ENCODE data around the gene SLC26A3.
"Not testable (repeated sequence)": the region's sequence is repeated elsewhere in the genome, so short reads cannot be mapped to it uniquely, and the experiment has no call there.

Gene SLC26A3

DNA sequence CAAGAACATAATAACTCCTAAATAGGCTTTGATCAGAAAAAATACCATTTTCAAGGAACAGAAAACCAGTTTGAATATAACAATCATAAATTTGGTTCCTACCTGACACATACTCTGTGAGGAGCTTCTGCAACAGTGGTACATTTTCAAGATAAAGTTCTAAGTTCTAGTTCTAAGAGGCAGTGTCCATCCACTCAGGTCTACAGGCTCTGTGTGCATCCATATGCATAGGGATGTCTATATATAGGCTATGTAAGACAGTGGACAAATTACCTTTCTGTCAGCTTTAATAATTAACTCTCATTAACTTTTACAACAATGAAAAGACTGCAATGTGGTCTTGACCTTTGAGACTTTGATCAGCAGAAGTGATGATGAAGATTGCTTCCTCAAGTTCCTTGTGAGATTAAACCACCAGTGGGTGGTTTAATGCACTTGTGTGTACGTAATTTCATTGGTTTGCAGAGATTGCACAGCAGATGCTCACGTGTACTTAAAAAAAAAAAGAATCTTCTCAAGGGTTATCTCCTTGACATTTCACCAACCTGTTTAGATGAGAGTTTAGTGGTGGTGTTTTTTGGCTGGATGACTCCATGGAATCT, at the start of gene SLC26A3:
Gene SLC26A3 (minus strand): TSS at position 215 of the 602 bp plus-strand sequence. CDS start 8,714 bp downstream, outside the sequence.
- no peak for DNase-seq

- DNase-seq: no peak
Observed at GRCh38 chr7:107850643-107851042, 47.6 kb upstream of the SLC26A3 start.

GRCh38 chr7:107850216-107850615, 47.2 kb upstream of the SLC26A3 start:
- no peak for DNase-seq

- not testable (repeated sequence) for DNase-seq
Observed at GRCh38 chr7:107848211-107848610, 45.2 kb upstream of the SLC26A3 start.

DNA sequence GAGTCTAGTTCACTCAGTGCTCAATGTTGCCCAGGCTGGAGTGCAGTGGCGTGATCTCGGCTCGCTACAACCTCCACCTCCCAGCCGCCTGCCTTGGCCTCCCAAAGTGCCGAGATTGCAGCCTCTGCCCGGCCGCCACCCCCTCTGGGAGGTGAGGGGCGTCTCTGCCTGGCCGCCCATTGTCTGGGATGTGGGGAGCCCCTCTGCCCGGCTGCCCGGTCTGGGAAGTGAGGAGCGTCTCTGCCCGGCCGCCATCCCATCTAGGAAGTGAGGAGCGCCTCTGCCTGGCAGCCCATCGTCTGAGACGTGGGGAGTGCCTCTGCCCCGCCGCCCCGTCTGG, 44.8 kb upstream of the SLC26A3 start:
- DNase-seq: not testable (repeated sequence)

DNA sequence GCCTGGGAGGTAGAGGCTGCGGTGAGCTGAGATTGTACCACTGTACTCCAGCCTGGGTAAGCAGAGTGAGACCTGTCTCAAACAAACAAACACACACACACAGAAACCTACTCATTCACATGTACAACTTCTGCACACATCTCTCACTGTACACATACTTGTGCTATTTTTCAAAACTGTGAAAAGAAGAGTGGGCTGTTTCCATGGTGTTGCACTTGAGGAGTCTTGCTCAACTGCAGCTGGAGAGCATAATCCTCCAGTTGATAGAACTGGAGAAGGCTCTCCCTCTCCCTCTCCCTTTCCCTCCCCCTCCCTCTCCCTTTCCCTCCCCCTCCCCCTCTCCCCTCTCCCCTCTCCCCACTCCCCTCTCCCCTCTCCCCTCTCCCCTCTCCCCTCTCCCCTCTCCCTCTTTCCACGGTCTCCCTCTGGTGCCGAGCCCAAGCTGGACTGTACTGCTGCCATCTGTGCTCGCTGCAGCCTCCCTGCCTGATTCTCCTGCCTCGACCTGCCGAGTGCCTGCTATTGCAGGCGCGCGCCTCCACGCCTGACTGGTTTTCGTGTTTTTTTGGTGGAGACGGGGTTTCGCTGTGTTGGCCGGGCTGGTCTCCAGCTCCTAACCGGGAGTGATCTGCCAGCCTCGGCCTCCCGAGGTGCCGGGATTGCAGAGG, 44.3 kb upstream of the SLC26A3 start:
- DNase-seq: no peak

DNA sequence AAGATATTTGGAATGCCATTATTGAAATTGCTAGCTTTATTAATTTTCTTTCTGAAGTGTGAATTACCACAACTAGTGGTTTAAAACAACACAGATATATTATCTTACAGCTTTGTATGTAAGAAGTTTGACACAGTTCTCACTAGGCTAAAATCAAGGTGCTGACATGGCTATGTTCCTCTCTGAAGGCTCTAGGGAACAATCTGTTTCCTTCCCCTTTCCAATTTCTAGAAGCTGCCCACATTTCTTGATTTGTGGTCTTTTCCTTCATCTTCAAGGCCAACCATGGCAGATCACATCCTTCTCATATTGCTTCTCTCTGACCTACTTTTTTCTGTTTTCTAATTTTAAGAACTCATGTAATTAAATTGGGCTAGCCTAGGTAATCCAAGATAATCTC, 43.3 kb upstream of the SLC26A3 start:
- no peak for DNase-seq

- no peak for DNase-seq
Observed at GRCh38 chr7:107843184-107843583, 40.2 kb upstream of the SLC26A3 start.

DNA sequence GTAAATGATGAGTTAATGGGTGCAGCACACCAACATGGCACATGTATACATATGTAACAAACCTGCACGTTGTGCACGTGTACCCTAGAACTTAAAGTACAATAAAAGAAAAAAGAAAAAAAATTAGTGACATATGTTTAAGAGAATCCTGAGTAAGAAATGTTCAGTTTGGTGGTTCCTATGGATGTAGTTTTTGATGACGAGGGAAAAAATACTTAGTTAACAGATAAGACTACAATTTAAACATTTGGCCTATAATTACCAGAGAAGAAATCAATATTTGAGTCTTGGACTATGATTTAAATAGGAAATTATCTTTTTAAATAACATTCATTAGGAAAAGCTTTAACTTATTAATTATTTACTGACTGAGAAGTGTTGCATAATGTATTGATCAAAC, 39.2 kb upstream of the SLC26A3 start:
- no peak for DNase-seq

- no peak for DNase-seq
Observed at GRCh38 chr7:107838816-107839565, 36.0 kb upstream of the SLC26A3 start.

GRCh38 chr7:107838024-107838601, 35.1 kb upstream of the SLC26A3 start:
- no peak for DNase-seq

- no peak for DNase-seq
Observed at GRCh38 chr7:107837145-107837512, 34.1 kb upstream of the SLC26A3 start.

GRCh38 chr7:107836237-107837144, 33.5 kb upstream of the SLC26A3 start:
- DNase-seq: no peak

- DNase-seq: no peak
Observed at GRCh38 chr7:107834401-107834800, 31.4 kb upstream of the SLC26A3 start.

DNA sequence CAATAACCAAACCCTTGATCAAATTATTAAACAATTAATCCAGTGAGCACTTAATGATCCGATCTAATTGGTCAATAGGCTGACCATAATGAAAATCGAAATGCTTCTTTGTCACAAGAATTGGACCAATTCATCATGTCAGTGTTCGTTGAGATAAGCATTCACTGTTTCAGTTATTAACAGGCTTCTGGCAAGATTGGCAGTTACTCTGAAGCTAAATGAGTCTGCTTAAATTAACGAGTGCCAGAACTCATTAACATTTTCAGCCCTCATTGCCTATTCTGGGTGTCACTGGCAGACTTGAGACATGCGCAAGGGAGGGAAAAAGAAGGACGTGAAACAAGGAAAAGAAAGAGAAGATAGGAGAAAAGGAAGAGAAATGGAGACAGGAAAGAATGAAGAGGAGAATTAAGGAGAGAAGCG, 30.7 kb upstream of the SLC26A3 start:
- DNase-seq: no peak

DNA sequence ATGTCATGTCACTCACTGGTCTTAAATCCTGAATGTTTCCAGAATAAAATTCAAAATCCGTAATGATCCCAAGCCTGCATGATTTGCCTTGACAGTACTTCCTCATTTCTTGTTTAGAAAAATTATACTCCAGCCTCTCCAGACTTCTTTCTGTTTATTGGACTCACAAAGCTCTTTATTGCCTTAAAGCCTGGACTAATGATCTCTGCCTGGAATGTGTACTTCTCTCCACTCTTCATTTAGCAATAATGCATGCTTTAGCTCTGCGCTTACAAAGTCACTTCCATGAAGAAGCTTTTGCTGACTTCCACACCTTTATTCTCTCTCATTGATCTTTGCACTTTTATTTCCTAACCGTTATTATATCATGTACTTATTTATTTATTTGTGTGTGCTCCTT, 27.4 kb upstream of the SLC26A3 start:
- no peak for DNase-seq

DNA sequence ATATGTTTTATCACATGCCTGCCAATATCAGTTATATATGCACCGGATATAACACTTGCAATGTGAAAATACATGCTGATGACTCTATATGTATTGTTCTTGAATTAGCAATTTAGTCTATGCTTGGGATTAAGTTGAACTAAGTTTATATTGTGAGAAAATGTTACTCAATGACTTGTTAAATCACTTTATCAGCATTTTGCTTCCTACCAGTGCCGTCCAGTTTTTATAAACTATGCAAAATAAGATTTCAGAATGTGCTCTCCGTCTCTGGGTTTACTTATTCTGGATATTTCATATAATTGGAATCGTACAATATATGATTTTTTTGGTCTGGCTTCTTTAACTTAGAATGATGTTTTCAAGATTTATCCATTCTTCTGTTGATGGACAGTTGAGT, 25.5 kb upstream of the SLC26A3 start:
- DNase-seq: no peak

DNA sequence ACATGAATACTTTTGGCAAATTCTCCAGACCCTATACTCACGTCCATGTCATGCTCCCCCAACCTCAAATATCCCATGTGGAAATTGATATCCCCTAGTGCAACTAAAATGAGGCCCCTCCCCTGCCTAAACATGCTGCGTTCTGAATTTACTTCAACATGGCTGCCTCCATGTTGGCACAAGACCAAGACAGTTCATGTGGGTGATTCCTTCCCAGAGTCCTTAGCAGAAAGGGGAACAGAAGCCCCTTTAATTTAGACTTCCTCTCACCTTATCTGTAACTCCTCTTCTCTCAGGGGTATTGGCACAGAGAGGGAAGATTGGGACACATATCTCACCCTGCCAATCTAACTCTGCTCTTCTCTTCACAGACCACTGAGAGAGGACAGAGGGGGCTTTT, 24.5 kb upstream of the SLC26A3 start:
- no peak for DNase-seq

- no peak for DNase-seq
Observed at GRCh38 chr7:107826451-107826850, 23.4 kb upstream of the SLC26A3 start.

DNA sequence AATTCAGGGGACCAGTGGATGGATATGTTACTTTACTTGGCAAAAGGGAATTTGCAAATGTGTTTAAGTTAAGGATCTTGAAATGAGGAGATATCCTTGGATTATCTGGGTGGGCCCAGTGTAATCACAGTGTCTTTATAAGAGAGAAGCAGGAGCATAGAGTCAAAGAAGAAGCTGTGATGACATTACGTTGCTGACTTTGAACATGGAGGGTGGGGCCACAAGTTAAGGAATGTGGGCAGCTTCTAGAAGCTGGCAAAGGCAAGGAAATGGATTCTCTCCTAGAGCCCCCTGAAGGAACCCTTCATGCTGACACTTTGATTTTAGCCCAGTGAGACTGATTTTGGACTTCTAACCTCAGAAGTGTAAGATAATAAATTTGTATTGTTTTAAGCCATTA, 21.8 kb upstream of the SLC26A3 start:
- no peak for DNase-seq

DNA sequence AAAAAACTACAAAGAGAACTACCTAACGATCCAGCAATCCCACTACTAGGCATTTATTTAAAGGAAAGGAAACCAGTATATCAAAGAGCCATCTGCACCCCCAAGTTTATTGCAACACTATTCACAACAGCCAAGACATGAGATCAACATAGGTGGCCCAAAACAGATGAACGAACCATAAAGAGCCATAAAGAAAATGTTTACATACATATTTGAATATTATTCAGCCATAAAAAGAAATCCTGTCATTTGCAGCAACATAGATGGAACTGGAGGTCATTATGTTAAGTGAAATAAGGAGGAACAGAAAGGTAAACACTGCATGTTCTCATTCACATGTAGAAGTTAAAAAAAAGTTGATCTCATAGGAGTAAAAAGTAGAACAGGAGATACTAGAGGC, 15.6 kb upstream of the SLC26A3 start:
- no peak for DNase-seq

GRCh38 chr7:107816011-107816566, 13.1 kb upstream of the SLC26A3 start:
- DNase-seq: no peak
